Stimulated activated CD4-positive, alpha-beta T cell treated with anti-CD3 and anti-CD28 coated beads, Interleukin-15, amount 100 ng/mL, for 48 hours (primary cell): ENCODE data around the gene SLAIN2.
A peak's percentile ranks its signal among the peaks of the same experiment; 100 is the strongest.

Source experiments
- DNase-seq, 2 donors: peaks; one replicate each; pipeline ENCODE4 v3.0.0-alpha.2; 2020; ENCODE audit warnings: low read depth in 2 of 2

Gene SLAIN2

GRCh38 chr4:48334900-48335384 is 6.4 kb upstream of the SLAIN2 start:
- no peak for DNase-seq

DNA sequence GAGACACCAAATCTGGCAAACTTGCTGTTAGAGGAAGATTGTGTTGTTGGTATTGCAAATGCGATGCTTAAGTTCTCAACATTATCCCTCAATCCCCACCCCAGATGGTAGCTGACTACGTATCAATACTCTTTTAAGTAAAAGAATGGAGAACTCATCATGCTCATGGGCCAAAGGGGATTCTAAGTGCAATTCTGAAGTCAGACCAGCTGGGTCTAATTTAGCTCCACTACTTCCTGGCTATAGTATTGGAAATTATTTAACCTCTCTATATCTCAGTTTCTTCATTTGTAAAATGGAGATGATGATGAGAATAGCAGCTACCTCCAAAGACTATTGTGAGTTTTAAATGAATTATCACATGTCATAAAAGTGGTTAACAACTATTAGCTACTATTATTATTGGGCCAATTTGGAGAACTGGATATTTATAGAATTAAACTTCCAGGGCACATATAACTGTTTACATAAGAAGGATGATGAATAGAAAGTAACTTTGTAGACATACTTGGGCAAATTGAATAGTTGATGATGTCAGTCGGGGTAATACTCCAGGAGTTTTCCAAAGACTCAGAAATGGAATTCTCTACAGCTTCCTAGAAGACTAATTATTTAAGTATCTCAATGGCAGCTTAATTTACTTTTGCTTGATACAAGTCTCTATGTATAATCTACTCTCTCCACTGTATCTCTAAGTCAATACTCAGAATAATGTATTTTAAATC is 5.0 kb upstream of the SLAIN2 start:
- DNase-seq = no peak

DNA sequence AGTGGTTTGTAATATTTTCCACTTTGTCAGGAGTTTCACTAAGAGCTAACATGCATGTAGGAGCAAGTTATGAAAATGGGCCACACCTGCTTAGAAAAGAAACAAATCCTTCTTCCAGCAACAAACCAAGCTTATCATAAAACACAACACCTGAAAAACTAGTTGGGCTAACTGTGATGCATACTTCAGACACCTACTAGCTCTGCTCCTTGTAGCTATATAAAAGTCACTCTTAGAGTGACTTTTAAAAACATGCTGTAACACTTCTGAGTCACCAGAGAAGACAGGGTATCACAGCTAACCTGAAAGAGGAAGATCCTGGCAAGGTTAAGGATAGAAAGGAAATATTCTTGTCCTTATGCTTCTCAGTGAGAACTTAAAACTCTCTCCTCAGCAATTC is 3.6 kb upstream of the SLAIN2 start:
- DNase-seq = no peak

DNA sequence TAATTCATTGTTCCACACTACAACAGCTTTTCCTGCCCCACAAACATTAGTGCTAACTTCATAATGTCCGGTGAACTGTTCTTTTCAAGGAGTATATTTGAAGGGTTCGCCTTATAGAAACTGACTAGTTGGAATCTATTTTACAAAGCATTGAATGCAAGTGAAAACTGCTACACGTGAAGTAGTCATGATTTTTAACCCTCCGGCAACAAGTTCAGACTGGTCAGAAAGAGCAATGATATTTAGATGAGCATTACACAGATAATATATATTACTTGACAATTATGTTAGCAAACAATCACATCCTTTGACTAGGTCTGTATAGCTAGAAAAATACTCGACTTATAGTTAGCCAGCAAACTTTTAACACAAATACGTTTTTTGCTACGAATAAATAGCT is 1.7 kb upstream of the SLAIN2 start:
- DNase-seq = no peak

DNA sequence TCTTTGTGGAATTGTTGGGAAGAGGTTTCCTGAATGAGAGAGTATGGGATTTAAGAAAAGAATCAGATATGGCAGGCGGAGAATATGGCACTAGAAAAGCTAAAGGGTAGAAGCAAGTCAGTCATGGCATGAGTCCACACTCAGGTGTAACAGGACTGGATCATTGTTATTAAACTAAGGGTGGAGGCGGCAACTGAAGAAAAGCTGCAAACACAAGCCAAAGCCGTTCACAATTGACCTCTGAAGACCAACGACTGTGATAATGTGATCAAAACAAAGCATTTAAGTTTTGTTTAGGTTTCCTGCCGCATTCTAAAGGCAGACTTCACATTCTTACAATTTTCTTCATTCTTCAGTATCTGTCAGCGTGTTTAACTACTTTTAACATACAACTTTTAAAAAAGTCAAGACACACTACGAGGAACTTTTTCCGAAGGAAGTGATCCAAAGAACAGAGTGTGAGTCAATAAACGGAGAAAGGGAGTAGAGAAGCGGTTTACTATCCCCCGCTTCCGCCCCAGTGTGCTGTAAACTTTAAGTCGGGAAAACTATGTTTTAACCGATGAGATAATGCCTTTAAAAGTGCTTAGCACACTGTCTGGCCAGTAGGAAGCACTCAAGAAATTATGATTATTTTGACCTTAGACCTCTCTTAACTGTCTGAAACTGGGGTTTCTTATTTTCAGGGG is 909 bp upstream of the SLAIN2 start:
- DNase-seq = no peak

GRCh38 chr4:48341776-48342605 is 662 bp downstream of the SLAIN2 start:
- peak in 1 of 2 donors; percentile 24 for DNase-seq

DNA sequence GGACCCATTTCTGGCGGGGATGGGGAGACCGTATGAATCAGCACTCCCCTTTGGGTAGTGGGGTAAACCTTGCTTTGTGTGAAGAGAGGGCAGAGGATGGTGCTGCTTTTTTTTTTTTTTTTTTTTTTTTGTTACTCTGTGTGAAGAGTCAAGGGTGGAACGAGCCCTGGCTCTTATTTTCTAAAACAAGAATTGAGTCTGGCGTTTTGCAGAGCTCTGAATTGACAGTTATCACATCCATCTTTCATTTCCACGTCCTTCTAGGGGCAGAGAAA is 1.2 kb downstream of the SLAIN2 start:
- no peak for DNase-seq

- DNase-seq = no peak
Observed at GRCh38 chr4:48343035-48343434, 1.7 kb downstream of the SLAIN2 start.

DNA sequence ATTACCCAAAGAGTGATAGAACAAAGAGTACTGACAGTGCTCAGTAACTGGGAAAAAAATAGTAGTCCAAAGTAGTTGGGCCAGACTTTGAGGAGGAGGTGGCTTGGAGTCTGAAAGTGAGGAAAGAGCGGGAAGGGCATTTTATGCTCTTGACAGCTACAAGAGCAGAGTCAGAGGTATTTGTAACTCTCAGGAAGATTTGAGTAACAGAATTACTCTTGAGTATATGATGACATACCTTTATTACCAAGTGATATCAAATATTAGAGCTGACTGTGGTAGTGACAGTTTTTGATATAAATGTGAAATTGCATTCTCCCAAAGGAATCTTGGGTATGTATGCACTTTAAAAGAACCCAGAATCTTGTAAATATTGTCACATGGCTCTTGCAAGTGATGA is 2.2 kb downstream of the SLAIN2 start:
- DNase-seq = no peak

DNA sequence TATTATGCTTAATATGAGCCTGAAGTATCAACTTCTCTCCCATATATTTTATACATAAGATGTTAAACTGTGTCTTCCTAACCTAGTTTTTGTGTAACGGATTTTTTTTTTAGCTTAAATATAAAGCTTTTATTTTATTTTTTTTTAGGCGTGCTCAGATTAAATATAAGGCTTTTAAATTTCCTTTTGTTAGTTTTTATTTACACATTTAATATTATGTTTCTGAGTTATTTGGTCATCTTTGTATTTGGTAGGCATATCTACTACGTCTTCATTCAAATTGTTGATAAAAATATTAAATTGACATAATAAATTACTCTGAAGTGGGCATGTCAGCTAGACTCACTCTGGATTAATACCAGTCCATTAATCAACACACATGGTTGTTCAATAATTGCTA is 4.2 kb downstream of the SLAIN2 start:
- DNase-seq = no peak

DNA sequence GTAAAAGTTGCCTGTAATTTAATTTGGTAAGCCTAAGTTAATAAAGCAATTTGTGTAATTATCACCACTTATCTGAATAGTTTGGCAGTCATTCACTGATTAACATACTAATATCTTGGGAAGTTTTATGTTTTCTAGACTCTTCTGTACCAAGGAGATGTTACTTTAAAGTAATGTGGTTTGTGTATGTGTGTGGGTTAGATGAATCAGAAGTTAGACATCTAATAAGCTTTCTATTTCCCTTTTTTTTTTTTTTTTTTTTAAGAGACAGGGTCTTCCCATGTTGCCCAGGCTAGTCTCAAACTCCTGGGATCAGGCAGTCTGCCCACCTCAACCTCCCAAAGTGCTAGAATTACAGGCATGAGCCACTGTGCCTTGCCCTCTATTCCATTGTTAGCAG is 5.3 kb downstream of the SLAIN2 start:
- no peak for DNase-seq

- no peak for DNase-seq
Observed at GRCh38 chr4:48347282-48347921, 6.1 kb downstream of the SLAIN2 start.

GRCh38 chr4:48350871-48351270 is 9.5 kb downstream of the SLAIN2 start:
- no peak for DNase-seq

- no peak for DNase-seq
Observed at GRCh38 chr4:48352793-48353192, 11.5 kb downstream of the SLAIN2 start.

DNA sequence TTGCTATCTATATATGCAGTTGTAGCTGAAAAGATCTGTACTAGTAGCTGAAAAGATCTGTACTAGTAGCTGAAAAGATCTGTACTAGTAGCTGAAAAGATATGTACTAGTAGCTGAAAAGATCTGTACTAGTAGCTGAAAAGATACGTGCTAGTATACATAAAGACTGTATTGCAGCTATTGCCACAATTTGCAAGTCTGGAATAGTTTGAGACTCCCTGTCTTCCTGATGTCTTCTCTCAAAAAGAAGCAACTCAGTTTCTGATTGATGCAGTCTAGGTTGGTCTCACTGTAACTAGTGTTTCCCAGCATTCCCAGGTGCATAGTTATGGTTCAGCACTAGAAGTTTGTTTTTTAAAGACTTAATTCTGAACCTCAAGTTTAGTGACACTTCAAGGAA is 15.0 kb downstream of the SLAIN2 start:
- no peak for DNase-seq

GRCh38 chr4:48360285-48361011 is 19.1 kb downstream of the SLAIN2 start:
- no peak for DNase-seq

- no peak for DNase-seq
Observed at GRCh38 chr4:48361012-48361400, 19.7 kb downstream of the SLAIN2 start.

- no peak for DNase-seq
Observed at GRCh38 chr4:48366611-48367010, 25.3 kb downstream of the SLAIN2 start.

- DNase-seq = no peak
Observed at GRCh38 chr4:48367016-48367415, 25.7 kb downstream of the SLAIN2 start.

- DNase-seq = no peak
Observed at GRCh38 chr4:48368389-48368788, 27.1 kb downstream of the SLAIN2 start.

- no peak for DNase-seq
Observed at GRCh38 chr4:48369248-48369647, 27.9 kb downstream of the SLAIN2 start.

DNA sequence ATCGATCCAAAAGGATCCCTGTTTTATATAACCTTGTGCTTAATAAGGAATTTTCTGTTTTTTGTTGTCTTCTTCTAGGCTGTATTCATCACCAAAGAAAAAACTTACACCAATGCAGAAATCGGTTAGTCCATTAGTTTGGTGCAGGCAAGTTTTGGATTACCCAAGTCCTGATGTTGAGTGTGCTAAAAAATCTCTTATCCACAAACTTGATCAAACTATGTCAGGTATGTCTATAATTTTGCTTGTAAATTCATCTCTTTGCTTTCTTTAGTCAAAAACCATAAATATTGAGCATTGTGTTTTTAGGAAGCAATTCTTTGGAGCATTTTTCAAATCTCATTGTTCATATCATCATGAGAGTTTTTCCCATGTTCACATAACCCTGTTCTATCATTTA is 28.4 kb downstream of the SLAIN2 start:
- no peak for DNase-seq
